Endothelial cell of umbilical vein (primary cell): ENCODE measurements around the gene PYGO2.

ENCODE experiments used
- CTCF ChIP-seq, 2 donors: IDR thresholded peaks; 1 replicate in 1 of 2; 2 replicates in 1 of 2; pipeline ENCODE4 v1.5.1; 2011; ENCODE audit warnings: low read length in 2 of 2, mild to moderate bottlenecking in 2 of 2, moderate library complexity in 2 of 2, control low read depth in 1 of 2, inconsistent platforms in 1 of 2, low read depth in 1 of 2; ENCODE audit not compliant: insufficient read depth in 1 of 2; ENCODE audit errors: extremely low read depth in 1 of 2
- EZH2 ChIP-seq: IDR thresholded peaks from 2 replicates; pipeline ENCODE4 v1.6.1; 2012; ENCODE audit warnings: borderline replicate concordance, low read depth, mild to moderate bottlenecking, moderate library complexity, low read length, inconsistent platforms; ENCODE audit not compliant: severe bottlenecking
- MYC ChIP-seq: IDR thresholded peaks from one replicate; pipeline ENCODE4 v1.6.1; 2011; ENCODE audit warnings: mild to moderate bottlenecking, low read depth, low read length
- POLR2A ChIP-seq: IDR thresholded peaks from 2 replicates; pipeline ENCODE4 v1.6.1; 2012; ENCODE audit warnings: low read depth, mild to moderate bottlenecking, control low read depth, low read length

GRCh38 chr1:154911691-154912550, 49.7 kb downstream of the PYGO2 start:
- TF ChIP-seq EZH2 (no peak), CTCF (IDR thresholded peaks at IDR 0.05; ENCODE audit: extremely low read depth in 1 of 2, insufficient read depth in 1 of 2, low read depth in 1 of 2, low read length in 2 of 2) (no peak), POLR2A (no peak), MYC (no peak)
